HG02571 (cell line): ENCODE results near the gene PRKCA.
"Not testable (repeated sequence)": the region's sequence is repeated elsewhere in the genome, so short reads cannot be mapped to it uniquely, and the experiment has no call there.

Experiments
- ATAC-seq: cut with Tn5 transposase; IDR thresholded peaks from one replicate; pipeline ENCODE4 v1.9.1; 2021; ENCODE audit warnings: mild to moderate bottlenecking, moderate library complexity; ENCODE audit not compliant: unreplicated experiment

The PRKCA gene

DNA sequence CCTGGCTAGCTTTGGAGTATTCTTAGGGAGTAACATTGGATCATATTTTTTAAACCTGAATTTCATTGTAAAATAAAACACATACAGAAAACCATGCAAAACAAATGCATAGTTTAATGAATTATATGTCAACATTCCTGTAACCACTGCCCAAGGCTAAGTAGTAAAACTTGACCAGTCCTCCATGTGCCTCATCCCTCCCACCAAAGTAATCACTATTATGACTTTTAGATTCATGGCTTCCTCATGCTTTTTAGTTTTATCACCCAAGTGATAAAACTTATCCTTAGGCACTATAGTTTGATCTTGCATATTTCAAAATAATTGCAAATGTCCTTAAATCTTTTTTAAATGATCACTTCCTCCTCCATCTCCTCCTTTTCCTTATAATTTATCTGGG, 20.4 kb downstream of the PRKCA start:
- no peak for ATAC-seq

DNA sequence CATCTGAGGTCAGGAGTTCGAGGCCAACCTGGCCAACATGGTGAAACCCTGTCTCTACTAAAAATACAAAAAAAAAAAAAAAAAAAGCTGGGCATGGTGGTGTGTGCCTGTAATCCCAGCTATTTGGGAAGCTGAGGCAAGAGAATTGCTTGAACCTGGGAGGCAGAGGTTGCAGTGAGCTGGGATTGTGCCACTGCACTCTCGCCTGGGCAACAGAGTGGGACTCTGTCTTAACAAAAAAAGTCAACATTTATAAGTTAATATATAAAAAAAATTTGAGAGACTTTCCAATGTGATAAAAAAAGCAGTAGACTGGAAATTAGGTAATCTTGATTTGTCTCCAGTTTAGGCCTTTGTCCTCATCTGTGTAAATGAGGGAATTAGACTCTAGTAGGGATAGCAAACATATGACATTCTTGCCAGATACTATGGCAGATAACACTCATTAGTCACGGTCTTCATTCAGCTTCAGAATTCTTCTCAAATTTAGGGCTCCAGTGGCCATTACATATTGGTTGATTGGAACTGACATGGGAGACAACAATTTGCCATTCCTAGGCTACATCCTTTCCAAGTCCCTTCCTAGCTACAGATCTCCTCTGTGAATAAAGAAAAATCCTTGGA, 22.1 kb downstream of the PRKCA start:
- not testable (repeated sequence) for ATAC-seq

DNA sequence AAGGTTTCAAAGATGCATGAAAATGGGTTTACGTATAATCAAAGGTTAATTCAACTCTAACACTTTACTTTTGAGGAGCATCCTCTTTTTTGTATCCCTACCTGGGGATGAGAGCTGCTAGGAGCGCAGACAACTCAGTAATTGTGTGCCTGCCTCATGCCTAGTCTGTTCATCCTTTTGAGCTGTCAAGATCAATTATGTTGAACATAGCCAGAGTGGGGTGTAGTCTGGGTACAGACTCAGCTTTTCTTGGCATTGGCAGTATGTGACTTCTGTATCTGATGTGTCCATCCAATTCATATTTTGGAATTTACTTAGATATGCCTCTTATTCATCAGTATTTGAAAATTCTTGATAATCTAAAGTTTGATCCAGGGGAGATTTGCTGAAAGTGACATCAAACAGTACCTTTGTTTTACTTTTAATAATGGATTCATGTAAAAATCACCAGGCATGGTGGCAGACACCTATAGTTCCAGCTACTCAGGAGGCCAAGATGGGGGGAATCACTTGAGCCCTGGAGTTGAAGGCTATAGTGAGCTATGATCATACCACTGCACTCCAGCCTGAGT, 24.1 kb downstream of the PRKCA start:
- ATAC-seq: no peak

DNA sequence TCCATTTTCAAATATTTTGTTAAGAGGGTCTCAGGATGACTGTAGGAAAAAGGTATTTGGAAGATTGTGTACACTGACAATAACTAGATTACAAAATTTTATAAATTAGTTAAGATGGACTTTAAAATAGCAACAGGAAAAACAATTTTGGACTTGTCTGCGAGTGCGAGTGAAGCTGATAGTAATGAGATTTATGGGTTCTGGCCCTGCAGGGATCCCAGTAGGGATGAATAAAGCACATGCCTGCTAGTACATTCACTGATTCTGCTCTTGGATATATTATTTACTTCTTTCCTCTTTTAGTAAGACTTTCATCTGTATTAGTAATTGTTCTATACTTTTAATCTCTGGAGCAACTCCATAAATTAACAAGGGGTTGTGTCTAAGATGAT, 28.2 kb downstream of the PRKCA start:
- no peak for ATAC-seq

DNA sequence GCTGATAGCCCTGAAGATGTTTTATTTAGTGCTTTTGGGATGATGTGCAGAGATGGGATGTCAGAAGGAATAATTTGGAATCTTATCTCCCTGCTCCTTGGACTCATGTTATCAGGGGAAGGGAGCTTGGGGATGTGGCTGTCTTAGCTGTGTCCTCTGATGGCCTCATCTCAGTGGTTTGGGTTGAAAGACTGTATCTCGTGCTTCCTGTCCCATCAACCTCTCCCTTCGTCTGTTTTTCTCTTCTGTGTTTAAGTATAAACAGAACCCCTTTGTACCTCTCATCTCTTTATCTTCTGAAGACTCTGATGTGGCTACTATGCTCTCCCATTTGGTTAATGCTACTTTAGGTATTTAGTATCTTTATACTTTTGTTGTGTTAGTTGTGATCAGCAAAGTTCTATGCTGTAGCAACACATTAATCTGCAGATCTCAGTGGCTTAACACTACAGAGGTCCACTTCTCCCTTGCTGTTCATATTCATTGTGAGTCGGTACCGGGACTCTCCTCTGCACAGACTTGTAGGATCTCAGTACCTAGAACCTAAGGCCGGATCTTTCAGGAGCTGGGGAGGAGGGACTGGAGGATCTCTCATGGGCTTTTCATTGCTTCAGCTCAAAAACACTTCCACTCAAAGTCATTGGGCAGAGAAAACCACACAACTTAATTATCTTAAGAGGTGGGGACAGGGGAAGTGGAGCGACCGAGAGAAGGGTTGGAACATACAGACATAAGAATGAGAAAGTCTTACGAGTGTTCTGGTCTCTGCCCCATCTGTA, 28.8 kb downstream of the PRKCA start:
- ATAC-seq: no peak

DNA sequence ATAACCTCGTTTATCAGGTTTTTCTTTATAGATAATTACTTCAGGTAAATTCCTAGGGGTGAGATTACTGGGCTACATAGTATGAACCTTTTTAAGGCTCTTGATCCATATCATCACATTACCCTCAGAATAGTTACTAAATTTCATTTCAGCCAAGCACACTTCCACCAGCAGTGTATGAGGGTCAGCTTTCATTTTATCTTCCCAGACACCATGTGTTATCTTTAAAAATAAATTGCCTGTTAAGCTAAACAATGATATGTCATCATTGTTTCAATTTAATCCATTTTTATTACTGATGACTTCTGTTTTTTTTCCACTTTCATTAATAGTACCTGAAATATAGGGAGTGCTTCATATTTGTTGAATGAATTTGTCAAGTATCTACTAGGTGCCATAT, 33.4 kb downstream of the PRKCA start:
- ATAC-seq: no peak

DNA sequence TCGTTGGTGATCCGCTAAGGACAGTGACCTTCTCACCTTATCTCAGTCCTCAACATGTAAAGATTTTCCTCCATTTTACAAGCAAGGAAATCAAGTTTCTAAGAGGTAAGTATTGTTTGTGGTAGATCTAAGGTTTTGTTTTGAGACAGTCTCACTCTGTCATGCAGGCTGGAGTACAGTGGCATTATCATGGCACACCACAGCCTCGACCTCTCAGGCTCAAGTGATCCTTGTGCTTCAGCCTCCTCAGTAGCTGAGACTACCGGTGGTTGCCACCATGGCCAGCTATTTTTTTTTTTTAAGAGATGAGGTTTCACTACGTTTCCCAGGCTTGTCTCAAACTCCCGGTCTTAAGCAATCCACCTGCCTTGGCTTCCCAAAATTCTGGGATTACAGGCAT, 34.9 kb downstream of the PRKCA start:
- no peak for ATAC-seq

DNA sequence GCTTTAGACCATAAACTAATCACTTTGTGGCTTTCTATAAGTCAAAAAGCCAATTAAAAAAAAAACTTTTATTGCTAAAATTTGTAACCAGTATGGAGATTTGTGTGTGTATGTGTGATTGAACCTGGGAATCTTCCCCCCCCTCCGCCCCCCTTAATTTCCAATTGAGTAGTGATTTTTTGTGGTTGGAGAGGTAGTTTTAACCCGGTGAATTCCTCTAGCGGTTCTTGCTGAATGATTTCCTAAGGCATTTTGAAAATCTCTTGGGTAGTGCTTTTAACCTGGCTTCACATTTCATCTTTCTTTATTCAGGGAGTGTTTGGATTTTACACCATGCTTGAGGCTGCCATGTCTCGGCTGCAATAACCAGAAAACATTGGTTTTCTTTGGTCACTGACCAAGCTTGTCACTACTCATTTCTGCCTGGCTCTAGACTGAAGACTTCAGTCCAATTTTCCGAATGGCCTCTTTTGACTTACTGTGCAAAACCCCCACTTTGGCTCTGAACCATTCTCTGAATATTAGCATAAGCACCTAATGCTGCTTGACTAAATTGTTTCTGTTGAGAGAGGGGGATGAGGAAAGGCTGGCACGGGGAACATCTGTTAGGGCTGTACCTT, 35.6 kb downstream of the PRKCA start:
- ATAC-seq: no peak

DNA sequence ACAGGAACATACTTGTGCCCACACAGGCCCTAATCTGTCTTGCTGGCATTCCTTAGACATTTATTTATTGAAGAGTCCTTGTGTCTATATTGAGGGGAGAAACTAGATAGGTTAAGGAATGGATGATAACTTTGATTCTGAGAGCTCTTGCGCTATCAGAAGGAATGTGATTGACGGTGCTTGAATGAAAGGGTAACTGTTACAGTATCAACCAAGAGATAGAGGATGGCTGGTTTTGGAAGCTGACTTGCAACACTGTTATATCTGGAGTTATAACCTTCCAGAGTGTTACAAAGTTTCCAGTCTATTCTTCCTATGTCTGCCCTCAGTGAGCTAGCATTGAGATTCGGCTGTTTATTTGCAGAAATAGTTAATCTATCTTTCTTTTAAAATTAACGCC, 36.5 kb downstream of the PRKCA start:
- no peak for ATAC-seq

DNA sequence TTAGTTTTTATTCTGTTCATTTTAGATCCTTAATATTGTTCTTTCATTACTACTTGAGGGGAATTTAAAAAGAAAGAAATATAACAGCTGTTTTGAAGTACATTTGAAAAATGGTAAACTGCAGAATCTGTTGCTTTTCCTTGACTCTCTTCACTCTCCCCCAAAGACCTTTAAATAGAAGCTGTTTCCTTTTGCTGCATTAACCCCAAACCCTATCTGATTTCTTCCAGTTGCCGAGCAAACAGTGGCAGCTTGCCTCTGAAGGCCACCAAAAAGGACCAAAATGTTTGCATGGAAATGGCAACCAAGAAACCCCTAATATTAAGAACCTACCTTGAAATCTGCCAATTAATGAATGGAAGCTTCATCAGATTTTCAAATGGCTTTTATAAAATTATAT, 37.1 kb downstream of the PRKCA start:
- ATAC-seq: no peak

DNA sequence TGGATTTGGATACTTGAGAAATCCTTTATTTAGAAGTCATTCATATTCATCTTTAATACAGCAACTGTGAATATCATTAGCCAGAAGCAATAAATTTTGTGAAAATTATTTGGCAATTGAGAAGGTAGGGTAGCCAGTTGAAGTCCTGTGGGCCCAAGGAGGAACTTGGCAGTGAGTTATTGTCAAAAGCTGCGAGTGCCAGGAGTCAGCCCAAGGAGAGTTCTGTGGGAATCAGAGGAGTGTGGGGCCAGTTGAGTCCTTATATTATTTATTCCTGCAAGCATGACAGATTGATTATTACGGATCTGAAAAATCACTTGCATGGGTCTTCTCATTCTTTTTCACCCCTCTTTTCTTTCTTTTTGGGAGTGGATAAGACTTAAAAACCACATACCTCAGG, 38.3 kb downstream of the PRKCA start:
- ATAC-seq: no peak

DNA sequence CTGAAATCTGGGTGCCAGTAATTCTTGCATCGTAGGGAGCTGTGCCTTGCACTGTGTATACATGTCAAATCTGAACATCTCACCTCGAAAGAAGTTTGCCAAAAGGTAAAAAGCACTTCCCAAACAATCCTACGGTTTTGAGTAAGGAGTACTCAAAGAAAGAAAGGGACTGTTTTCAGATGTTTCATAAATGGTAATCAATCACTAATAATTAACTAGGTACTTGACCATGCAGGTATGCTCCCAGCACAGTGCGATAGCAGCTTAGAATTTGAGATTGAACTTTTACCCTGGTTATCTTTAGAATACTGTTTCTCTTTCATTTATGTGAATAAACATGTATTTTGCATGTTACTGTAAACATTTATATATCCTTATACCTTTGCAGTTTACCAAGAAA, 39.0 kb downstream of the PRKCA start:
- ATAC-seq: no peak

DNA sequence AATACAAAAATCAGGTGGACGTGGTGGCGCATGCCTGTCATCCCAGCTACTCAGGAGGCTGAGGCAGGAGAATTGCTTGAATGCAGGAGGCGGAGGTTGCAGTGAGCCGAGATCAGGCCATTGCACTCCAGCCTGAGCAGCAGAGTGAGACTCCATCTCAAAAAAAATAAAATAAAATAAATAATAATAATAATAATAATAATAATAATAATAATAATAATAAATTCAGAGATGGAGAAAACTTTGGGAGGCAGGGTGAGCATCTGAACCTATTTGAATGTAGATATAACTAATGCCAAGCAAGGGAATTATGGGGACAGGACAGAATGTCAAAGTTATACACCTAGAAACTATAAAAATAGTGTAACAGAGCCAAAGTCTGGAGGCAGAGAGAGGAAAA, 39.9 kb downstream of the PRKCA start:
- not testable (repeated sequence) for ATAC-seq

DNA sequence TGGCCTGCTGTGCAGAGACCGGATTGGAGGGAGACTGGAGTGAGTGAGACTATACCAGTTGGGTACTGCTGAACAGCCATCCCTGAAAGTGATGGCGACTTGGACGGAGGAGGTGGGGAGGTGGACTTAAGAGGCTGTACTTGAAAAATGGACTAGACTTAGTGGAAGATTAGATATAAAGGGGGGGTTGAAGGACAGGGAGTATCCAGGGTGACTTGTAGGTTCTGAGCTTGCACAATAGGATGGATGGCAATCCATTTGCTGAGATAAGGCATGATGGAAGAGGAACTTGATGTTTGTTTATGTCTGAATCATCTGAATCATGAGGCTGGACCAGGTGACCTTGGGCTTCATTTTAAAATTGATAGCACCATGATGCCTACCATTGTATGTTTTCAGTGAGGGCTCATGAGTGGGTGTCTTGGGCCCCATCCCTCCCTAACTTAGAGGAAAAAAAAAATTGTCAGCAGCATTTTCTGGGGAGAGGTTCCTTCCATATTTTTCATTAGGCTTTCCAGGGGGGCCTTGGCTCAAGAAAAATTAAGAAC, 41.2 kb downstream of the PRKCA start:
- no peak for ATAC-seq

DNA sequence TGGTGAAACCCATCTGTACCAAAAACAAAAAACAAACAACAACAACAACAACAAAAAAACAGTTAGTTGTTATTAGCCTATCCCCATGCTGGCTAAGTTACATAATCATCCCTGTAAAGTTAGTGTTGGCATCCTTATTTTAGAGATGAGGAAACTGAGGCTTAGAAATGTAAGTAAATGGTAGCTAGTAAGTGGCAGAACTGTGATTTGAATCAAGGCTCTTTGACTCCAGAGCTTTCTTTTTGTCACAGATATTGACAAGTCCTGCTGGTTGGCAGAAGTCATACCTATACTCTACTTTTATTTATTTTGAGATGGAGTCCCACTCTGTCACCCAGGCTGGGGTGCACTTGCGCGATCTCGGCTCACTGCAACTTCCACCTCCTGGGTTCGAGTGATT, 42.1 kb downstream of the PRKCA start:
- ATAC-seq: no peak

DNA sequence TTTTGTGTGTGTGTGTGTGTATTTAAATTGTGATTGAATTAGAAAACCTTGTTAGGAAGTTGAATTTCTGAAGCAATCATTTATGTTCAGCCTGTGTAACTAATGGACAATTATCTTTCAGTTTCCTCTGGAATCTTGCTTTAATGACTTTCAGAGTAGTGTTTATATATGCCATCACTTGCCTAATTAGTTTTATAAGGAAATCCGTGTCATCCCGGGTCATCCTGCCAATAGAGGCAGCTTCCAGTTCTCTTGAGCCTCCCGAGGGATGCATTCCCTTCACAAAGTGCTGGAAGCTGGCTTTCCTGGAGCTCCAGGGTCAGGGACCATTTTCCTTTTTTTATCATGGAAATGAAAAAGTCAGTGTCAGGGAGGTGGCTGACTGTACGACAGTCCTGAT, 42.9 kb downstream of the PRKCA start:
- no peak for ATAC-seq

DNA sequence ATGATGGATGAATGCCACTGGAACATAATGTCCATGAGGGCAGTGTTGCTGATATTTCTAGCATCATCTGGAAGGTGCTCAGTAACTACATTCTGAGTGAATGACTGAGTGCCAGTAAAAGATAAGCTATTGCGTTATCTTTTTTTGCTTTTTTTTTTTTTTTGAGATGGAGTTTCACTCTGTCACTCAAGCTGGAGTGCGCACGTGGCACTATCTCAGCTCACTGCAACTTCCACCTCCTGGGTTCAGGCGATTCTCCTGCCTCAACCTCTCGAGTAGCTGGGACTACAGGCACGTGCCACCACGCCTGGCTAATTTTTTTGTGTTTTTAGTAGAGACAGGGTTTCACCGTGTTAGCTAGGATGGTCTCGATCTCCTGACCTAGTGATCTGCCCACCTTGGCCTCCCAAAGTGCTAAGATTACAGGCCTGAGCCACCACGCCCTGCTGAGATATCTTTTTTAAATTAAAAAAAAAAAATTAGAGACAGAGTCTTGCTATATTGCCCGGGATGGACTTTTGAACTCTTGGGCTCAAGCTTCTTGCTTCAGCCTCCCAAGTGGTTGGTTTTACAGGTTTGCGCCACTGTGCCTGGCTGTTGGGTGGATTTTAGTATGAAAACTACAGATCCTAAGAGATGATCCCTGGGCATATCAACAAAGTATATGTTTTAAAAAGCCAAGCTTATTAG, 43.7 kb downstream of the PRKCA start:
- ATAC-seq: not testable (repeated sequence)

DNA sequence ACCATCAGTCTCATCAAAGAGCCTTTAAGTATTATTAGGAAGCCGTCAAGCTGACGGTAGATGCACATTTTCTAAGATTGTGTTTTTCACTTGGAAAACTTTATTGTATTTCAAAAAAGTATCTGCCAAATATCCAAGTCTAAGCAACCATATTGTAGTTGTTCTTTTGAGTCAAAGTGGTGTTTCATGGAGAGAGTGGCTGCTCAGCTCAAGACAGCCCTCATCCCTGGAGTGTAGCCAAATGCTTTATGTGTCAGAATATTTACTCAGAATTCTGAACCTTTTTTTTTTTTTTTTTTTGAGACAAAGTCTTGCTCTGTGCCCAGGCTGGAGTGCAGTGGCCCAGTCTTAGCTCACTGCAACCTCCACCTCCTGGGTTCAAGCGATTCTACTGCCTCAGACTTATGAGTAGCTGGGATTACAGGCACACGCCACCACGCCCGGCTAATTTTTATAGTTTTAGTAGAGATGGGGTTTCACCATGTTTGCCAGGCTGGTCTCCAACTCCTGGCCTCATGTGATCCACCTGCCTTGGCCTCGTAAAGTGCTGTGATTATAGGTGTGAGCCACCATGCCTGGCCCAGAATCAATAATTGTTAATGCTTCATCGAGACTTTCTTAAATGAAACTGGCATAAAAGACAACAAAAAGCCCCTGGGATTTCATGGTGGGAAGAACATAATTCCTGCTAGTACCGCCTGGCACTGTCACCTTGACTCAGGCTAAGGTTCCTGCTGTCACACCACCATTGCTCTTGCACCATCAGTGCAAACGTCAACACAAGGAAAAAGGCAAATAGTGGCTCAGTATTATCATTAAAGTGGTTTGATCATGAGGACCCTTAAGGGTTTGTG, 45.5 kb downstream of the PRKCA start:
- ATAC-seq: no peak

DNA sequence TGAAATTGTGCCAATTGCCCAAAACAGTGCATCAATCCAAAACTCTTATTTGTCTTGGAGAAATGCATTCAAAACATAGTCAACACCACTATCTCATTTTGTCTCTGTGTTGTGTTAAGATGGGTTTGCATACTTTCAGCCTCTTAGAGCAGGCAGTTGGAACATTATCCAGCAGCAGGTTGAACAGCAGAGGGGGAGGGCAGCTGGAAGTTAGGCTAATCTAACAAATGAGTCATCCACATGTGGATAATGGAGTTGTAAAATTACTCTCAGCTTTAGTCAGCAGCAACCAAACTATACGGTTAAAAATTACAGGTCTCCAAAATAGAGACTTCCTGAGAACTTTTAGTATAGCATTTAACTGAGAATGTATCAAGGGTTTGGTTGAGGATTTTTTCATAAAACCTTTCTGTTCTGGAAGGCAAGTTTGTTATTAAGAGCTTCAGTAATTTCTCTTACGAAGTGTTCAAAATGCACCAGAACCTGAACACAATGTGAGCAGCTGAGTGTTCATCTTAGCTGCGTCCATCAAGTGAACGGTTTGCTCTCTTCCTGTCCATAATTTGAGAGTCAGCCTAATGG, 46.3 kb downstream of the PRKCA start:
- ATAC-seq: no peak
